ENCODE measurements around the gene S100PBP.

The S100PBP gene

GRCh38 chr1:32817159-32817814 lies at the start of gene S100PBP, which contains the start of gene YARS1:
Gene S100PBP, plus strand, starts transcription at chr1:32817653. Its CDS starts 8,447 bp downstream, at chr1:32826100.
Gene YARS1, minus strand, starts transcription at chr1:32817358. Its CDS starts 114 bp downstream, at chr1:32817244.
- DNase-seq = peak; percentile 100

- DNase-seq = no peak
Observed at GRCh38 chr1:32768110-32768850, 49.2 kb upstream of the S100PBP start.

GRCh38 chr1:32769524-32770220 lies 47.8 kb upstream of the S100PBP start:
- no peak for DNase-seq

GRCh38 chr1:32770221-32770731 lies 47.2 kb upstream of the S100PBP start:
- no peak for DNase-seq

GRCh38 chr1:32770741-32771548 lies 46.5 kb upstream of the S100PBP start:
- DNase-seq = no peak

GRCh38 chr1:32771561-32772280 lies 45.7 kb upstream of the S100PBP start:
- no peak for DNase-seq

- DNase-seq = no peak
Observed at GRCh38 chr1:32772281-32773017, 45.0 kb upstream of the S100PBP start.

GRCh38 chr1:32773018-32773763 lies 44.3 kb upstream of the S100PBP start:
- DNase-seq = peak; percentile 78

GRCh38 chr1:32773764-32774463 lies 43.5 kb upstream of the S100PBP start:
- DNase-seq = no peak

- no peak for DNase-seq
Observed at GRCh38 chr1:32774464-32774808, 43.0 kb upstream of the S100PBP start.

GRCh38 chr1:32774950-32775634 lies 42.4 kb upstream of the S100PBP start:
- no peak for DNase-seq

GRCh38 chr1:32775640-32776337 lies 41.7 kb upstream of the S100PBP start:
- no peak for DNase-seq

GRCh38 chr1:32779242-32779641 lies 38.2 kb upstream of the S100PBP start:
- no peak for DNase-seq

- no peak for DNase-seq
Observed at GRCh38 chr1:32780005-32780404, 37.4 kb upstream of the S100PBP start.

GRCh38 chr1:32780628-32781234 lies 36.7 kb upstream of the S100PBP start:
- DNase-seq = no peak

- DNase-seq = no peak
Observed at GRCh38 chr1:32782086-32782485, 35.4 kb upstream of the S100PBP start.

GRCh38 chr1:32783851-32784250 lies 33.6 kb upstream of the S100PBP start:
- no peak for DNase-seq

- DNase-seq = no peak
Observed at GRCh38 chr1:32784817-32785216, 32.6 kb upstream of the S100PBP start.
